ES-I3 (cell line): Measurements from ENCODE around the gene MAST4.

Experiments
- H3K36me3 ChIP-seq: 2 replicates; pipeline ENCODE4 v1.6.1; 2013; ENCODE audit warnings: mild to moderate bottlenecking, low read length, control low read depth, moderate library complexity; ENCODE audit not compliant: insufficient read depth
- H3K4me1 ChIP-seq: 2 replicates; pipeline ENCODE4 v1.6.1; 2013; ENCODE audit warnings: mild to moderate bottlenecking, control low read depth, low read length; ENCODE audit not compliant: insufficient read depth
- H3K9ac ChIP-seq: 2 replicates; pipeline ENCODE4 v1.6.1; 2013; ENCODE audit warnings: low read depth, mild to moderate bottlenecking, low read length, moderate library complexity
- H3K9me3 ChIP-seq: 2 replicates; pipeline ENCODE4 v1.6.1; 2013; ENCODE audit warnings: mild to moderate bottlenecking, low read length, moderate library complexity; ENCODE audit not compliant: control insufficient read depth, insufficient read depth

The MAST4 gene

DNA sequence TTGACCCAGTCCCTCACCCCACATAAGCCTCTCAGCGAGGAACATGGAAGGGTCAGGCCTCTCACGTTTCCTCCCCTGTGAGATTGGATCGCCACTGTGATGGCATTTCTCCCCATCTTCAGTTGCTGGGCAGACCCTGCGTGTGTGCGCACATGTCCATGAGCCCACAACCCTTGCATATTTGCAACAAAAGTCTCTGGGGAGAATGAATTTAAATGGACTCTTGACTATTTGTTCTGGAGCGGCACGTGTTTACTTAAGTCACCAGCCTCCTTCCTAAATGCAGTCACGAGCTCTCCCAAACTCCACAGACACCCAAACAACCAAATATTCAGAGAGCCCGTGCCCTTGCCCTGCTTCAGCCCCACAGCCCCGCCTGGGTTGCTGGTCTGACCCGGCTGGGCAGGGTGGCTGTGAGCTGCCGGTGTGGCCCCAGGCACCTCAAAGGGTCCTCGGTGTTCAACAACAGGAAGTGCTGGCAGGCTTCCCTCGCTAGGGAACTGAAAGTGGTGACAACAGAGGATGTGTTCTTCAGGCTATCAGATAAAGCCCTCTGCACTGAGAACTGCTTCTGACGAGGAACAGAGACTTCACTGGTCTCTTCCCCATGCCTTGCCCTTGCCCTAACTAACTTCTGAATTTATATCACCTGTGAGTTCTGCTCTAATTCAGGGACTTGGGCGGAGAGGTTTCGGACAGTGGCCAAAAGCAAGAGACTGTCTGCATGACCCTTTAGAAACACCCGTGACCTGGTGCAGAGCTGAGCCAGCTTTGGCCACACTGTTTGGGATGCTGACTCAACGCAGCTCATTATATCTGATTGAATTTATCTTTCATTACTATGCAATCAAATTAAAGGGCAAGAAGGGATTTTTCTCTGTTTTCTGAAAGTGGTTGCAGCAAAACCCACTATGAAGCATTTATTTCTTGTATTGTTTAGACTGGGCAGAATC is 619.6 kb downstream of the MAST4 start:
- no peaks in the 10 kb centered on the region for H3K36me3 ChIP-seq
- no peak overlapping the region for H3K9ac ChIP-seq
- H3K9me3 ChIP-seq = no peaks in the 10 kb centered on the region
- no peaks in the 10 kb centered on the region for H3K4me1 ChIP-seq

DNA sequence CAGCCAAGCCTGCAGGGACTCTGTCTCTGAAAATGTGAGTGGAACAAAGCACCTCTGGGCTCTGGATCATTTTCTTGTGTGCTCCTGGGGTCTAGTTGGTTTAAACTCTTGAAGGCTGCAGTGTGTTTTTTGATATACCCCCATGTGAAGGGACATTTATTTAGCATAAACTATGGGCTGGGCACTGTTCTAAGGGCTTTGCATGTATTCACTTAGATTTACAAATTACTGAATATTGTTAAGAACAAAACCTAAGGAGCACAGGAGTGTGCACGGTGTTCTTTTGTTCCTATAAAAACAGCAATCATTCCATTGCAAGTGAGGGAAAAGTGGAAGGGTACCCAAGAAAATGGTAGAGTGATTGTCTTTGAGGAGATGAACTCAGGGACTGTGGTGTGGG is 620.4 kb downstream of the MAST4 start:
- no peak overlapping the region for H3K9ac ChIP-seq
- no peaks in the 10 kb centered on the region for H3K4me1 ChIP-seq
- H3K36me3 ChIP-seq = no peaks in the 10 kb centered on the region

More for the DNA sequence above, 620.4 kb downstream of the MAST4 start:
- no peaks in the 10 kb centered on the region for H3K9me3 ChIP-seq
